ENCODE results near the gene CDC42BPA. TPM values are rescaled to one million over a fixed set of nuclear protein-coding genes. Genes with fewer than 3 reads are reported as not detected.

Gene CDC42BPA
- total RNA-seq, 2 experiments from 2014 or later = 1.8 to 2.1 TPM

- no peaks in the 10 kb centered on the region for H3K27me3 Mint-ChIP-seq
- H3K4me1 Mint-ChIP-seq (ENCODE audit: low read depth) = peaks cover 5% of the 10 kb centered on the region
- H3K4me3 Mint-ChIP-seq = no peak overlapping the region
- ATAC-seq = no peak
- TF ChIP-seq CTCF (IDR thresholded peaks at IDR 0.05) = no peak
- no peak overlapping the region for H3K27ac Mint-ChIP-seq
- intact Hi-C loops (cut with micrococcal nuclease) = no loop called here
- CTCF ChIA-PET = no interaction called here
- H3K9me3 Mint-ChIP-seq = peaks cover 7% of the 10 kb centered on the region
- peaks cover 23% of the 10 kb centered on the region for H3K36me3 Mint-ChIP-seq (ENCODE audit: low read depth)
- POLR2A ChIA-PET = no interaction called here
- DNase-seq = no peak
Measured at GRCh38 chr1:226972931-226973330, 345.4 kb downstream of the CDC42BPA start.

- Mint-ChIP-seq H3K27ac (peak overlapping the region; percentile 35), H3K27me3 (no peaks in the 10 kb centered on the region), H3K4me1 (ENCODE audit: low read depth) (peaks cover 7% of the 10 kb centered on the region), H3K9me3 (peaks cover 7% of the 10 kb centered on the region), H3K4me3 (no peak overlapping the region), H3K36me3 (ENCODE audit: low read depth) (peaks cover 27% of the 10 kb centered on the region)
- DNase-seq = no peak
- ATAC-seq = no peak
- intact Hi-C loops (cut with micrococcal nuclease) = no loop called here
- ChIA-PET CTCF (no interaction called here), POLR2A (no interaction called here)
- TF ChIP-seq CTCF (IDR thresholded peaks at IDR 0.05) = no peak
Measured at GRCh38 chr1:226971765-226972164, 346.5 kb downstream of the CDC42BPA start.

GRCh38 chr1:226967665-226968064, 350.6 kb downstream of the CDC42BPA start:
- ATAC-seq (no peak), DNase-seq (no peak)
- no peak for TF ChIP-seq CTCF (IDR thresholded peaks at IDR 0.05)
- peaks cover 7% of the 10 kb centered on the region for H3K4me1 Mint-ChIP-seq (ENCODE audit: low read depth)
- CTCF ChIA-PET = no interaction called here
- H3K27ac Mint-ChIP-seq = no peak overlapping the region
- POLR2A ChIA-PET = no interaction called here
- H3K27me3 Mint-ChIP-seq = no peaks in the 10 kb centered on the region
- peaks cover 31% of the 10 kb centered on the region for H3K36me3 Mint-ChIP-seq (ENCODE audit: low read depth)
- peaks cover 7% of the 10 kb centered on the region for H3K9me3 Mint-ChIP-seq
- no peak overlapping the region for H3K4me3 Mint-ChIP-seq
- intact Hi-C loops (cut with micrococcal nuclease) = no loop called here

GRCh38 chr1:226966683-226967082, 351.6 kb downstream of the CDC42BPA start:
- ChIA-PET CTCF (no interaction called here), POLR2A (no interaction called here)
- intact Hi-C loops (cut with micrococcal nuclease) = no loop called here
- ATAC-seq = no peak
- Mint-ChIP-seq H3K27me3 (no peaks in the 10 kb centered on the region), H3K9me3 (peaks cover 3% of the 10 kb centered on the region), H3K27ac (no peak overlapping the region), H3K36me3 (ENCODE audit: low read depth) (peaks cover 26% of the 10 kb centered on the region), H3K4me3 (no peak overlapping the region), H3K4me1 (ENCODE audit: low read depth) (peaks cover 3% of the 10 kb centered on the region)
- DNase-seq = no peak
- no peak for TF ChIP-seq CTCF (IDR thresholded peaks at IDR 0.05)

GRCh38 chr1:226965581-226966440, 352.5 kb downstream of the CDC42BPA start:
- Mint-ChIP-seq H3K9me3 (peaks cover 2% of the 10 kb centered on the region), H3K4me1 (ENCODE audit: low read depth) (peaks cover 6% of the 10 kb centered on the region), H3K27ac (no peak overlapping the region), H3K4me3 (no peak overlapping the region), H3K36me3 (ENCODE audit: low read depth) (peaks cover 23% of the 10 kb centered on the region), H3K27me3 (no peaks in the 10 kb centered on the region)
- ATAC-seq (no peak), DNase-seq (no peak)
- intact Hi-C loops (cut with micrococcal nuclease) = no loop called here
- ChIA-PET POLR2A (no interaction called here), CTCF (no interaction called here)
- TF ChIP-seq CTCF (IDR thresholded peaks at IDR 0.05) = no peak

Data from activated CD8-positive, alpha-beta T cell treated with anti-CD3 and anti-CD28 coated beads for 36 hours (primary cell).